Smooth muscle cell (in vitro differentiated cells): Measurements from ENCODE around the gene NFASC. TPM values are rescaled to one million over a fixed set of nuclear protein-coding genes. Genes with fewer than 3 reads are reported as not detected.

Source experiments
- DNase-seq: peaks from one replicate; lab custom pipeline; 2025; ENCODE audit not compliant: unreplicated experiment; lab: John Stamatoyannopoulos, UW
- H2AFZ ChIP-seq: fragments of 200-600 bp; sonication (generic); 2 replicates; pipeline ENCODE4 v1.6.0; 2016; ENCODE audit warnings: antibody characterized with exemption, low read depth, mild to moderate bottlenecking
- H3F3A ChIP-seq: fragments of 200-600 bp; sonication (generic); 2 replicates; pipeline ENCODE4 v1.6.0; 2017; ENCODE audit warnings: antibody characterized with exemption, low read depth
- H3K27ac ChIP-seq: fragments of 200-600 bp; sonication (generic); 2 replicates; pipeline ENCODE4 v1.5.1; 2016; ENCODE audit warnings: low read depth, mild to moderate bottlenecking
- H3K27me3 ChIP-seq: fragments of 200-600 bp; sonication (generic); 2 replicates; pipeline ENCODE4 v1.6.1; 2016; ENCODE audit warnings: low read depth, mild to moderate bottlenecking
- H3K36me3 ChIP-seq: fragments of 200-600 bp; sonication (generic); 2 replicates; pipeline ENCODE4 v1.5.1; 2016; ENCODE audit warnings: low read depth
- H3K4me1 ChIP-seq: fragments of 200-600 bp; sonication (generic); 2 replicates; pipeline ENCODE4 v1.5.1; 2016; ENCODE audit warnings: low read depth
- H3K4me2 ChIP-seq: fragments of 200-600 bp; sonication (generic); 2 replicates; pipeline ENCODE4 v1.6.0; 2016; ENCODE audit warnings: mild to moderate bottlenecking
- H3K4me3 ChIP-seq: fragments of 200-600 bp; sonication (generic); 2 replicates; pipeline ENCODE4 v1.5.1; 2016; ENCODE audit warnings: mild to moderate bottlenecking
- H3K79me2 ChIP-seq: fragments of 200-600 bp; sonication (generic); 2 replicates; pipeline ENCODE4 v1.6.0; 2016; ENCODE audit warnings: low read depth, mild to moderate bottlenecking
- H3K9ac ChIP-seq: fragments of 200-600 bp; sonication (generic); 2 replicates; pipeline ENCODE4 v1.6.0; 2016; ENCODE audit warnings: low read depth
- H3K9me3 ChIP-seq: fragments of 200-600 bp; sonication (generic); replicated peaks from 2 replicates; pipeline ENCODE4 v1.5.1; 2016; ENCODE audit warnings: low read depth
- H4K20me1 ChIP-seq: fragments of 200-600 bp; sonication (generic); 2 replicates; pipeline ENCODE4 v1.6.0; 2016; ENCODE audit warnings: low read depth
- WGBS: methylation state at CpG from one replicate; pipeline ENCODE4 v1.1.7; 2016; ENCODE audit warnings: low lambda C conversion rate; 5-methylcytosine and 5-hydroxymethylcytosine counted together
- polyA plus RNA-seq: library from polyadenylated mRNA; unstranded; fragments of >200 nt; fragmentation: Nextera tagmentation; extraction: Ambion mirVana; gene quantifications from 2 replicates; pipeline ENCODE4 v1.2.1, GENCODE V29; 2016
- total RNA-seq: library from RNA; depleted of rRNA; stranded (reverse); fragments of >200 nt; gene quantifications from 2 replicates; pipeline ENCODE4 v1.2.3, GENCODE V29; 2014
- TF ChIP-seq, protein P1 (sequence below): fragments of 200-600 bp; sonication (generic); IDR thresholded peaks from 2 replicates; pipeline ENCODE4 v1.5.1; 2017; ENCODE audit warnings: borderline replicate concordance, mild to moderate bottlenecking, antibody characterized with exemption; ENCODE audit not compliant: insufficient read depth, poor library complexity, severe bottlenecking

Gene NFASC
- total and polyA plus RNA-seq, 2 experiments from 2014 or later = 0.09 to 0.63 TPM

DNA sequence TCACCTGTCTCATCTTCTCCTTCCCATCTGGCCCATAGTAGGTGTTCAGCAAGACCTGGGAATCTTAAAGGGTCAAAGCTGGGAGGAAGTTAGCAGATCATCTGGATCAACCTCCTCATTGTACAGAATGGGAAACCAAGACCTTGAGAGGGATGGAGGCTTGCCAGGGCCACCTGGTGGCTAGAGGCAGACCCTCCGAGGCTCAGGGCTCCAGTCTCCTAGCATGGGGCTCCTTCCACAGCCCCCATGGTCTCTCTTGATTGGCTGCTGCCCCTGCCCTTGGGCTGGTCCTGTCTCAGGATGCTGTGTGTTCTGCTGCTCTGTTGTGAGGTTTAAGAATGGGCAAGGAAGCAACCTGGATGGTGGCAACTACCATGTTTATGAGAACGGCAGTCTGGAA is 103.7 kb downstream of the NFASC start:
- H3K4me2 ChIP-seq = no peak overlapping the region
- H3K27me3 ChIP-seq = no peaks in the 10 kb centered on the region
- no peaks in the 10 kb centered on the region for H4K20me1 ChIP-seq
- peaks cover 7% of the 10 kb centered on the region for H3F3A ChIP-seq
- no peak overlapping the region for H3K4me3 ChIP-seq
- H2AFZ ChIP-seq = no peak overlapping the region
- peaks cover 4% of the 10 kb centered on the region for H3K4me1 ChIP-seq
- 81% methylated on average over 2 of the region's 2 CpGs for WGBS
- DNase-seq = no peak
- TF ChIP-seq, protein P1, sequence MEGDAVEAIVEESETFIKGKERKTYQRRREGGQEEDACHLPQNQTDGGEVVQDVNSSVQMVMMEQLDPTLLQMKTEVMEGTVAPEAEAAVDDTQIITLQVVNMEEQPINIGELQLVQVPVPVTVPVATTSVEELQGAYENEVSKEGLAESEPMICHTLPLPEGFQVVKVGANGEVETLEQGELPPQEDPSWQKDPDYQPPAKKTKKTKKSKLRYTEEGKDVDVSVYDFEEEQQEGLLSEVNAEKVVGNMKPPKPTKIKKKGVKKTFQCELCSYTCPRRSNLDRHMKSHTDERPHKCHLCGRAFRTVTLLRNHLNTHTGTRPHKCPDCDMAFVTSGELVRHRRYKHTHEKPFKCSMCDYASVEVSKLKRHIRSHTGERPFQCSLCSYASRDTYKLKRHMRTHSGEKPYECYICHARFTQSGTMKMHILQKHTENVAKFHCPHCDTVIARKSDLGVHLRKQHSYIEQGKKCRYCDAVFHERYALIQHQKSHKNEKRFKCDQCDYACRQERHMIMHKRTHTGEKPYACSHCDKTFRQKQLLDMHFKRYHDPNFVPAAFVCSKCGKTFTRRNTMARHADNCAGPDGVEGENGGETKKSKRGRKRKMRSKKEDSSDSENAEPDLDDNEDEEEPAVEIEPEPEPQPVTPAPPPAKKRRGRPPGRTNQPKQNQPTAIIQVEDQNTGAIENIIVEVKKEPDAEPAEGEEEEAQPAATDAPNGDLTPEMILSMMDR = no peak
- H3K9ac ChIP-seq = no peak overlapping the region
- H3K9me3 ChIP-seq = no peaks in the 10 kb centered on the region
- H3K36me3 ChIP-seq = no peaks in the 10 kb centered on the region
- no peaks in the 10 kb centered on the region for H3K79me2 ChIP-seq
- no peak overlapping the region for H3K27ac ChIP-seq

DNA sequence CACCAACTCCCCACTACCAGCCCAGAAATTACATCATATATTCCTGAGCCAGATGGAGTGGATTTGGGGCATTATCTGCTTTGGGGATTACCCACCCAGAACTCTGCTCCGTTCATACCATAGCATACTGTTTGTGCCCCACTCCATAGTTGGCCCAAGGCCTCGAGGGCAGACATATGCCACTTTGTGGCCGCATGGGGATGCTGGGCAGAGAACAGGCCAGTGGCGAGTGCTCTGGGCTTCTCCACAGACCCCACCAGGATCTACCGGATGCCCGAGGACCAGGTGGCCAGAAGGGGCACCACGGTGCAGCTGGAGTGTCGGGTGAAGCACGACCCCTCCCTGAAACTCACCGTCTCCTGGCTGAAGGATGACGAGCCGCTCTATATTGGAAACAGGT is 104.4 kb downstream of the NFASC start:
- H3F3A ChIP-seq = peaks cover 7% of the 10 kb centered on the region
- H2AFZ ChIP-seq = no peak overlapping the region
- TF ChIP-seq, protein P1 = no peak
- no peaks in the 10 kb centered on the region for H3K27me3 ChIP-seq
- H3K4me1 ChIP-seq = peaks cover 4% of the 10 kb centered on the region
- no peaks in the 10 kb centered on the region for H3K36me3 ChIP-seq
- no peak for DNase-seq
- H4K20me1 ChIP-seq = no peaks in the 10 kb centered on the region
- WGBS = 82% methylated on average over 12 of the region's 12 CpGs
- no peak overlapping the region for H3K4me2 ChIP-seq
- no peak overlapping the region for H3K4me3 ChIP-seq
- no peaks in the 10 kb centered on the region for H3K79me2 ChIP-seq
- H3K9me3 ChIP-seq = no peaks in the 10 kb centered on the region
- H3K9ac ChIP-seq = no peak overlapping the region
- no peak overlapping the region for H3K27ac ChIP-seq

DNA sequence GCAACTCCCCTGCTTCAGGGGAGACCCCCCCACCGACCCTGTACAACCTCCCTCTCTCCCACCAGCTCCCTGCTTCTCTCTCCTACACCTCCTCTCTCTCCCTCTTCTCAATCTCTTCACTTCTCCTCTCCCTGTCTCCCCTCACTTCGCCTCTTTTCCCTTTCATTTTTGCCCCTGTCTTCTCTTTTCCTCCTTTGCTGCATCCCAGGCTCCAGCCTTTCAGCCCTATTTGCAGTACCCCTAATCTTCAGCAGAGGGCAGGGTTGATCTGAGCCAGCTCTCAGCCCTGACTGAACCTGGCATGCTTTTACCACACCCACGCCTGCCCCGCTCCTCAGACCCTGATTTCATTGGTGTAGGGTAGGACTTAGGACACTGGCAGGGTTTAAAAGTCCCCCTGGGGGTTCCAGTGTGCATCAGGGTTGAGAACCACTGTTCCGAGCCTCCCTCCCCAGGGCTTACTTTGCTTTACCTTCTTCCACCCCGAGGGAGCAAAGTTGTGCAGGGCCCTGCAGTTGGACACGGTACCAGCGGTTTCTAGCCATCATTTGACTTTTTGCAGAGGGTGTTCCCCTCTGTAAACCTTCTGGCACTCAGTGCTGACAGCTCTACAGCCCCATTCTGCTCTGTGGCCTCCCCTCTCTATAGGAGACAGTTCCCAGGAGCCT is 105.0 kb downstream of the NFASC start:
- H2AFZ ChIP-seq = no peak overlapping the region
- TF ChIP-seq, protein P1 = peak; percentile 69

DNA sequence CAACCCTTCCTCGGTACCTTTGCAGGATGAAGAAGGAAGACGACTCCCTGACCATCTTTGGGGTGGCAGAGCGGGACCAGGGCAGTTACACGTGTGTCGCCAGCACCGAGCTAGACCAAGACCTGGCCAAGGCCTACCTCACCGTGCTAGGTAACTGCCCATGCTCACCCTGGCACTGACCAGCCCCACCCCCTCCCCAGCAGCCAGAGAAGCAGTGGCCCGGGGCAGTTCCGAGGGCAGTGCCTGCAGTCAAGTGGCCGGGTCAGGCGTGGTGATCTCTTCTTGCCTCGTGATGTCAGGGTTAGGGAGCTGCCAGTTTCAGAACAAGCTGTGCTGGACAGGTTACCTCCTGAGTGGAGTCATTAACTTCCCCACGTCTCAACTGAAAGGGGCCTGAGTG is 106.0 kb downstream of the NFASC start:
- DNase-seq = no peak
- H3F3A ChIP-seq = peaks cover 7% of the 10 kb centered on the region
- no peaks in the 10 kb centered on the region for H3K79me2 ChIP-seq
- no peak overlapping the region for H2AFZ ChIP-seq
- H3K36me3 ChIP-seq = no peaks in the 10 kb centered on the region
- H3K9ac ChIP-seq = no peak overlapping the region
- no peaks in the 10 kb centered on the region for H3K27me3 ChIP-seq
- TF ChIP-seq, protein P1 = no peak
- H3K4me2 ChIP-seq = no peak overlapping the region
- H3K4me1 ChIP-seq = peaks cover 8% of the 10 kb centered on the region
- WGBS = 91% methylated on average over 13 of the region's 13 CpGs
- H4K20me1 ChIP-seq = no peaks in the 10 kb centered on the region
- no peak overlapping the region for H3K27ac ChIP-seq
- no peak overlapping the region for H3K4me3 ChIP-seq
- H3K9me3 ChIP-seq = no peaks in the 10 kb centered on the region

More for the DNA sequence above, 105.0 kb downstream of the NFASC start:
- no peak overlapping the region for H3K9ac ChIP-seq
- DNase-seq = no peak
- no peaks in the 10 kb centered on the region for H3K79me2 ChIP-seq
- H4K20me1 ChIP-seq = no peaks in the 10 kb centered on the region
- no peak overlapping the region for H3K4me3 ChIP-seq
- H3F3A ChIP-seq = peaks cover 7% of the 10 kb centered on the region
- no peak overlapping the region for H3K4me2 ChIP-seq
- 53% methylated on average over 7 of the region's 8 CpGs for WGBS
- no peak overlapping the region for H3K27ac ChIP-seq
- no peaks in the 10 kb centered on the region for H3K36me3 ChIP-seq
- no peaks in the 10 kb centered on the region for H3K27me3 ChIP-seq
- no peaks in the 10 kb centered on the region for H3K9me3 ChIP-seq
- H3K4me1 ChIP-seq = peaks cover 7% of the 10 kb centered on the region
